HuH-7.5 (cell line): ENCODE results near the gene ADORA1.
A peak's percentile ranks its signal among the peaks of the same experiment; 100 is the strongest.

ENCODE experiments used
- DNase-seq: peaks from one replicate; pipeline ENCODE4 v3.0.0; 2011; ENCODE audit warnings: low spot score

ADORA1 gene

GRCh38 chr1:203122159-203122558 is 5.4 kb upstream of the ADORA1 start:
- DNase-seq, result no peak

- DNase-seq, result no peak
These were observed 3.5 kb upstream of the ADORA1 start for GRCh38 chr1:203124011-203124410.

DNA sequence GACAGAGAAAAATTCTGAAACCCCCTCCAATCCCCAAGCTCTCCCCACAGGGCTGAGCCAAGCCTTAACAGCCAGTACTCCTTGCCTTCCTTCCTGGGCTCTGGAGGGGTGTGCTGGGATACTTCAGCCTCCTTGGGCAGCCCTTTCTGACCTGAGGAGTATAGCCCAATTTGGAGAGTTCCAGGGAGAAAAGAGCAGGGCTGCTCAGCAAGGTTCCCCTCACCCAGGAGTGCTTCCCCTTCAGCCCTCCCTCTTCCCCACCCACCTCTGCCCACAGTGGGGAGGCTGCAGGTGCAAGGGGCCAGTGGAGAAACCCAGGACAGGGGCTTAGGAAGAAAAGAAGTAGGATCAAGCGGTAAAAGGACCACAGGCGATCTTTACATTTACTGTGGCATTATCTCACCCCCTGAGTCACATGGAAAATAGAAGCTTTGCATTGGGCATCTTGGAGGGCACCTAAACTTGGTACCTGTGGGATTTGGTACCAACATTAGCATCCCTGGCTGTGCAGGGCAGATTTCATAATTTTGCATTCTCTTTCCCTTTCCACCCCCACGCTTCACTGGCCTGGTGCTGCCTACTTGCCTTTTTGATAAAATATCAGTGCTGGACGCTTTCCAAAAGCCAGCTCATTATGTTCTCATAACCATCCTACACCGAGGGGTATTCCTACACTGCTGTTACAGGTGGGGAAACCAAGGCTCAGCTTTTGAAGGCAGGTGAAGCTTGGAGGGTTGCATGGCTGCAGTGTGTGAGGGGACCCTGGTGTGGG is 2.8 kb upstream of the ADORA1 start:
- no peak for DNase-seq

DNA sequence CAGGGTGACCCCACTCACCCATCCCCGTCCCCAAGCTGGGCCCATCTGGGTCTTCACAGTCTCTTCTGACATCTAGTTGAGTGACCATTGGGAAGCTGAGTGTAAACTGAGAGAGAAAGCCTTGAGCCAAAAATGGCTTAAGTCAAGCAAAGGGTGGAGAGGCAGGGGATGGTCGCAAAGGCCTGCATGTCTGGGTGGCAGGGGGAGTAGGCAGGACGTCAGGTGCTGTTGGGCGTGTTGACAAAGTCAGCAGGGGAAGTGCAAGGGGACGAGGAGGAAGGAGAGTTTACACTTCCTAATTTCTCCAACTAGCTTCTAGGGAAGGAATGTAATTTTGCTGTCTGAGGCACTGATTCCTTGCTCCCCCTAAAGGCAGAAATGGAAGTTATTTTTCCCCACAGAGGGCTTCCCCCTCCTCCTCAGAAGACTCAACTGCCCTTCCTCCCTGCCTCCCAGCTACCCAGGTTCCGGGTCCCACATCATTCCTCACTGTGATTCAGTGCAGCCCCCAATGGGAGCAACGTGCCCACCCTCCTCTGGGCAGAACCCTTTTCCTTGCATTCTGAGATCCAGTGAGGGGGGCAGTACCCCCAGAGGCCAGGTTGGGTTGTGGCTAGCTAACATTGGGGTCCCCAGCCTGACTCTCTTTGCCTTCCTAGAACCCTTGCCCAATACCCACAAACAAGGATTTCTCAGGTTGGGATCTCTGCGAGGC is 1.2 kb upstream of the ADORA1 start:
- no peak for DNase-seq

DNA sequence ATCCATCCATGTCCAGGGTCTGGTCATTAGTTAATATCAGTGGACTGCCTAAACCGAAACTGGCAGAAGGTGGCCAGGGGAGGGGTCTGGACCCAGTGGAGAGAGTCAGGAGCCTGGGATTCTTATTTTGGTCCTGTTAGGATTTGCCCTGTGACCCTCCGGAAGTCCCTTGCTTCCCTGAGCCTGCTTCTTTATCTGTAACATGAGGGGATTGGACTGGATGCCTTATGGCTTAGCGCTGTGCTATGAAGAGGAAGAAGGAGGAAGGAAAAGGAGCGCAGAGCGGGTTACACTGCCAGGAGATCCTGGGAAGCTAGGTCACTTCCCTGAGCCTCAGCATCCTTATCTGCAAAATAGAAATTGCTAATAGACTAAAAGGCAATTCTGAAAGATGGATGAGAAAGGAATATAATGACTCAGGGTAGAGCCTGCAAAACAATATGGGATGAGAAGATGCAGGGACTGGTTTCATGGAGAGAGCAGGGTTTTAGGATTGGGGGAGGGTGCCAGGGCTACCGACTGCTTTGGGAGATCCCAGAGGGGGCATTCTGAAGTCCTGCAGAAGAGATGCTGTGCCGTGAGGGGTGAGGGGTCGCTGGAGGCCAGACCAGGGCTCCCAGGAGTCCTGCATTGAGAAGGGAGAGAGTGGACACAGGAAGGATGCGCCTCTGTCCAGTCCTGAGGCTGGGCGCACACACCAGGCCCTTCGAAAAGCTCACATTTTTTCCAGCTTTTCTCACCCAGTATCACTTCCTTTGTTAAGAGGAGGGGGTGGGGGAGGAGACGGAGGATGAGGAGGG is 460 bp upstream of the ADORA1 start:
- no peak for DNase-seq

GRCh38 chr1:203128431-203128715 is 847 bp downstream of the ADORA1 start:
- DNase-seq, result no peak

- no peak for DNase-seq
These were observed 1.4 kb downstream of the ADORA1 start for GRCh38 chr1:203128716-203129500.

GRCh38 chr1:203129501-203130231 is 2.1 kb downstream of the ADORA1 start:
- no peak for DNase-seq

GRCh38 chr1:203130358-203130985 is 2.9 kb downstream of the ADORA1 start:
- no peak for DNase-seq

- DNase-seq, result no peak
These were observed 4.1 kb downstream of the ADORA1 start for GRCh38 chr1:203131548-203132200.

DNA sequence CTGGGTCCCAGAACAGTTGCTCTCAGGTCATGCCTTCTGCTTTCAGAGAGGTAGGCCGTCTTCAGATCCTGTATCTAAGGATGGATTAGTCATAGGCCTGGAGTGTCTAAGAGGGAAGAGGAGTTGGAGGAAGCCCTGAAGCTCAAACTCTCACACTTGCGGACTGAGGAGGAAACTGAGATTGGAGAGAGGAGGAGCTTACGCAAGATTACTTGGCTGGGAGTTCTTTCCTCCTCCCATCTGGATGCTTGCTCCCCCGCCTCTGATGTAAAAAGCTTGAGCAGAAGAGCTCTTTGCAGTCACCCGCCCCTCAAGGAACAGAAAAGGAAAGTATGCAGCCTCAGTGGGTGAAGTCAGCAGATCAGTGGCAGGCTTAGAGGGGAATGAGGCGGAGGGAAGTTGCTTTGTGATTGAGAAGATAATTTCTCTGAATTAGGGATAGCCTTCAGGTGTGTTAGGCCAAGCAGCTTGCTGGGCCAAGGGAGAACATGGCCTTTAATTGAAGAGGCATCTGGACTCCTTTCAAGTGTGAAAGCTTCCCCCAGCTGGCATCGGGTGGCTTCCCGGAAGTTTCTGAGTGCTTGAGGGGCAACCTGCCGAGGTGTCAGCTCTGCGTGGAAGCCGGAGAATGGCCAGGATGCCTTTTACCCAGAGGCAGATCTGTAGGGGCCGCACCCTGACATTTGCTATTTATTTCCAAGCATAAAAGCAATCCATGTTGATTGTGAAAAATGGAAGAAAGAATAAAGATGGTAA is 6.6 kb downstream of the ADORA1 start:
- DNase-seq, result no peak

DNA sequence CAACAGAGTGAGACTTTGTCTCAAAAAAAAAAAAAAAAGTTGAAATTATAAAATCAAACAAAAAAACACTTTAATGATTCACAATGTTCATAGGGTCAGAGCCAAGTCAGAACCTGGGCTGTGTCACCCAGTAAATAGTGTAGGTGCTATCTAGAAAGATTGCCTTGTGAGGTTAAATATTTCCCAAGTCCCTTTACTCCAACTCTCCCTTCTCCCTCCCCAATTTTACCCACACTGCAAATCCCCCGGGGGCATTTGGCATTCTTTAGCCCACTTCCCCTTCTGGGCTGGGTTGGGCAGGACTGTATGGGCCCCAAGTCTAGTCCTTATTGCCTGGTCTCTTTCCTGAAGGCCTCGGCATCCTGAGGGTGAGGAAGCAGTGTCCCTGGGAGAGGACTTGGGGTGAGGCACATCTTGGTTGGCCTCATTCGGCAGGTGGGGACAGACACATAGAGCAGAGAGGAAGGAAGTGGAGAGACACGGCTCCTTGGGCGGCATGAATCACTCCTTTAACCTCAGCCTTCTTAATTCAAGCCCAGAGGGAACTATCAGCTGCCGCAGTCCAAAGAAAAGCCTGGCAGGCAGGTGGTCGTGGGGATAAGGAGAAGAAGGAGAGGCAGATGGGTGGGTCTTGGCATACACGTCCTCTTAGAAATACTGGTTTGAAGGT is 8.2 kb downstream of the ADORA1 start:
- no peak for DNase-seq

- DNase-seq, result peak; percentile 45
These were observed 9.0 kb downstream of the ADORA1 start for GRCh38 chr1:203136409-203137042.

- DNase-seq, result no peak
These were observed 9.8 kb downstream of the ADORA1 start for GRCh38 chr1:203137324-203137723.

DNA sequence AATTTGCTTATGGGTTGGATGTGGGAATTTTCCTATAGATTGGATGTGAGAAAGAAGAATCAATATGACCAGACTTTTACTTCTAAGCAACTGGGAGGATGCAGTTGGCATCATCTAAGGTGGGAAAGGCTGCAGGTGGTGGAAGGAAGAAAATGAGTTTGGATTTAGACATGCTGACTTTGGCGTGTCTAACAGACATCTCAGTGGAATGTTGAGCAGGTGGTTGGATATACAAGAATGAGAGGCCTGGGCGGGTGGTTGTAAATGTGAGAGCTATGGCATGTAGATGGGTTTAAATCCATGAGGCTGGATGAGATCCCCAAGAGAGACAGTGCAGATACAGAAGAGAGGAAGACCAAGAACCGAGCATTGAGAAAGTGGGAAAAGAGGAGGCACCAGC is 10.5 kb downstream of the ADORA1 start:
- no peak for DNase-seq

DNA sequence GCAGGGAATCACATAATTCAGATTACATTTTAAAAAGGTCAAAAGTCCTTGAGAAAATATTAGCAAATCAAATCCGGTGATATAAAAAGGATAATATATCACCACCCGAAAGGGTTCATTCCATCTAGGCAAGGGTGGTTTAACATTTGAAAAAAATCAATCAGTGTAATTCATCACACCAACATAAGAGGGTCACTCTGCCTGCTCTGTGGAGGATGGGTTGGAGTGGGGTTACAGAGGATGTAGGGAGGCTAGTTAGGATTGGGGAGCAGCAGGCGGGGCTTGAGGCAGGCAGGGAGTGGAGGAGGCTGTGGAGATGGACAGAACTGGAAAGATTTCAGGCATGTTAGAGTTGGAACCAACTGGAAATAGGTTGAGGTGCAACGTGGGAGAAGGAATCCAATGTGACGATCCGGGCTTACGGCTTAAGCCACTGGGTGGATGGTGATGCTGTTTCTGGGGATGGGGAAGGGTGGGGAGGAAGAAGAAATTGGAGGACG is 12.5 kb downstream of the ADORA1 start:
- no peak for DNase-seq

- DNase-seq, result no peak
These were observed 13.4 kb downstream of the ADORA1 start for GRCh38 chr1:203140743-203141520.

GRCh38 chr1:203142124-203142523 is 14.6 kb downstream of the ADORA1 start:
- DNase-seq, result no peak
